Epithelial cell of alveolus of lung (primary cell): ENCODE measurements around the gene MRGPRD. TPM values are rescaled to one million over a fixed set of nuclear protein-coding genes. Genes with fewer than 3 reads are reported as not detected.

Experiments used
- total RNA-seq: library from RNA; depleted of rRNA; stranded (reverse); fragments of >200 nt; gene quantifications from 2 replicates; pipeline ENCODE4 v1.2.1, GENCODE V29; 2015

The MRGPRD gene, protein sequence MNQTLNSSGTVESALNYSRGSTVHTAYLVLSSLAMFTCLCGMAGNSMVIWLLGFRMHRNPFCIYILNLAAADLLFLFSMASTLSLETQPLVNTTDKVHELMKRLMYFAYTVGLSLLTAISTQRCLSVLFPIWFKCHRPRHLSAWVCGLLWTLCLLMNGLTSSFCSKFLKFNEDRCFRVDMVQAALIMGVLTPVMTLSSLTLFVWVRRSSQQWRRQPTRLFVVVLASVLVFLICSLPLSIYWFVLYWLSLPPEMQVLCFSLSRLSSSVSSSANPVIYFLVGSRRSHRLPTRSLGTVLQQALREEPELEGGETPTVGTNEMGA
- total RNA-seq: not detected in 2 replicates

GRCh38 chr11:68980776-68981065 lies at the start of gene MRGPRD:
MRGPRD (minus strand) TSS chr11:68980986; CDS start chr11:68980986, 0 bp downstream.

GRCh38 chr11:69013009-69013951 lies 32.5 kb upstream of the MRGPRD start, which contains the start of gene MRGPRF:
MRGPRF (minus strand) TSS chr11:69013246; CDS start chr11:69009901, 3,345 bp downstream.

Other genes starting within 250 kb of the MRGPRD start
- gene TESMIN, start 229.5 kb downstream of the MRGPRD start, total RNA-seq: 1.3 TPM in 2 replicates
- 4.9 and 20.8 TPM in 2 replicates for gene CPT1A, start 139.1 kb downstream of the MRGPRD start, total RNA-seq
- 52.5 and 63.7 TPM in 2 replicates for gene MRPL21, start 77.2 kb downstream of the MRGPRD start, total RNA-seq
- 7.6 and 13.6 TPM in 2 replicates for gene IGHMBP2, start 77.1 kb downstream of the MRGPRD start, total RNA-seq
- 25.2 and 29.9 TPM in 2 replicates for gene MRGPRF, start 32.3 kb upstream of the MRGPRD start, total RNA-seq
- 4.9 and 10.9 TPM in 2 replicates for gene TPCN2, start 67.9 kb upstream of the MRGPRD start, total RNA-seq
- gene SMIM38, start 174.9 kb upstream of the MRGPRD start, total RNA-seq: 0.13 and 0.32 TPM in 2 replicates